NCI-H460 (cell line): ENCODE data around the gene SYTL3. TPM values are rescaled to one million over a fixed set of nuclear protein-coding genes. Genes with fewer than 3 reads are reported as not detected.
"Not testable (repeated sequence)": the region's sequence is repeated elsewhere in the genome, so short reads cannot be mapped to it uniquely, and the experiment has no call there.

Experiments
- DNase-seq: peaks from one replicate; pipeline ENCODE4 v3.0.0-alpha.2; 2016; ENCODE audit warnings: low read depth; ENCODE audit errors: extremely low read depth
- total RNA-seq: library from RNA; depleted of rRNA; stranded (reverse); fragments of >200 nt; shearing (Covaris generic); gene quantifications from 2 replicates; pipeline ENCODE4 v1.2.3, GENCODE V29; 2014

SYTL3 gene
- total RNA-seq, 1 experiment from 2014 or later: 0.52 TPM

GRCh38 chr6:158638324-158638854 is 11.5 kb upstream of the SYTL3 start:
- DNase-seq: no peak

- no peak for DNase-seq
Observed at GRCh38 chr6:158639056-158639455, 10.8 kb upstream of the SYTL3 start.

GRCh38 chr6:158640519-158640918 is 9.3 kb upstream of the SYTL3 start:
- DNase-seq: no peak

- no peak for DNase-seq
Observed at GRCh38 chr6:158642097-158642601, 7.7 kb upstream of the SYTL3 start.

GRCh38 chr6:158643836-158644230 is 6.0 kb upstream of the SYTL3 start:
- DNase-seq: no peak

GRCh38 chr6:158644231-158645063 is 5.4 kb upstream of the SYTL3 start, which contains the start of gene DYNLT1:
Gene DYNLT1, minus strand, starts transcription at chr6:158644743. Its CDS starts 35 bp downstream, at chr6:158644708.
- peak; percentile 72 for DNase-seq

- DNase-seq: no peak
Observed at GRCh38 chr6:158645064-158646022, 4.5 kb upstream of the SYTL3 start.

GRCh38 chr6:158646023-158646910 is 3.6 kb upstream of the SYTL3 start:
- no peak for DNase-seq

GRCh38 chr6:158647501-158647900 is 2.4 kb upstream of the SYTL3 start:
- no peak for DNase-seq

- no peak for DNase-seq
Observed at GRCh38 chr6:158648682-158649131, 1.1 kb upstream of the SYTL3 start.

GRCh38 chr6:158651981-158652737 is 2.3 kb downstream of the SYTL3 start:
- not testable (repeated sequence) for DNase-seq

- DNase-seq: no peak
Observed at GRCh38 chr6:158653577-158654354, 3.9 kb downstream of the SYTL3 start.

- no peak for DNase-seq
Observed at GRCh38 chr6:158654498-158654897, 4.6 kb downstream of the SYTL3 start.

- no peak for DNase-seq
Observed at GRCh38 chr6:158654960-158655489, 5.2 kb downstream of the SYTL3 start.

- no peak for DNase-seq
Observed at GRCh38 chr6:158655569-158656450, 6.0 kb downstream of the SYTL3 start.

- DNase-seq: not testable (repeated sequence)
Observed at GRCh38 chr6:158656986-158657385, 7.1 kb downstream of the SYTL3 start.

GRCh38 chr6:158660333-158660754 is 10.5 kb downstream of the SYTL3 start:
- no peak for DNase-seq
